H1 (cell line): Measurements from ENCODE around the gene RNASE1.

Experiments used
- BCL11A ChIP-seq, 2 experiments: IDR thresholded peaks; one replicate each; pipeline ENCODE4 v1.6.1; 2011; ENCODE audit warnings: low read depth in 2 of 2, low read length in 2 of 2, mild to moderate bottlenecking in 2 of 2
- CBX8 ChIP-seq: fragments of 300-800, 300-1000 bp; sonication (generic); IDR thresholded peaks from 2 replicates; pipeline ENCODE4 v1.7.1; 2016; ENCODE audit warnings: low read depth, low read length, borderline replicate concordance
- CTCF ChIP-seq, 3 experiments: IDR thresholded peaks; 1 replicate in 2 of 3; 2 replicates in 1 of 3; pipeline versions ENCODE4 v1.5.1 to v1.6.1; 2011; ENCODE audit warnings: low read length in 3 of 3, mild to moderate bottlenecking in 3 of 3, inconsistent platforms in 2 of 3, low read depth in 1 of 3, moderate library complexity in 1 of 3; ENCODE audit not compliant: insufficient read depth in 1 of 3; ENCODE audit errors: control extremely low read depth in 1 of 3
- EP300 ChIP-seq, 2 experiments: IDR thresholded peaks; 1 replicate in 1 of 2; 2 replicates in 1 of 2; pipeline ENCODE4 v1.6.1; 2011 to 2012; ENCODE audit warnings: low read depth in 2 of 2, low read length in 2 of 2, mild to moderate bottlenecking in 2 of 2, borderline replicate concordance in 1 of 2, inconsistent platforms in 1 of 2, moderate library complexity in 1 of 2
- KDM1A ChIP-seq: fragments of 200-600, 300-600 bp; sonication (generic); IDR thresholded peaks from 2 replicates; pipeline ENCODE4 v1.7.1; 2016; ENCODE audit warnings: mild to moderate bottlenecking, low read length, borderline replicate concordance
- MAFK ChIP-seq: IDR thresholded peaks from 2 replicates; pipeline ENCODE4 v1.6.1; 2012; ENCODE audit warnings: low read depth, mild to moderate bottlenecking, improper control_type of control experiment, low read length
- POLR2A ChIP-seq, 2 experiments: IDR thresholded peaks; 1 replicate in 1 of 2; 2 replicates in 1 of 2; pipeline ENCODE4 v1.6.1; 2011; ENCODE audit warnings: low read depth in 2 of 2, low read length in 2 of 2, mild to moderate bottlenecking in 2 of 2; ENCODE audit errors: control extremely low read depth in 1 of 2
- RAD21 ChIP-seq, 2 experiments: IDR thresholded peaks in 1 of 2; conservative IDR thresholded peaks in 1 of 2; 2 replicates each; pipeline ENCODE4 v1.6.1; 2011; ENCODE audit warnings: low read depth in 2 of 2, low read length in 2 of 2, improper control_type of control experiment in 1 of 2, inconsistent platforms in 1 of 2, mild to moderate bottlenecking in 1 of 2, moderate library complexity in 1 of 2
- SAP30 ChIP-seq: fragments of 300-600 bp; sonication (generic); IDR thresholded peaks from 2 replicates; pipeline ENCODE4 v1.7.1; 2012; ENCODE audit warnings: low read length, moderate library complexity, mild to moderate bottlenecking, inconsistent platforms; ENCODE audit not compliant: insufficient read depth, insufficient replicate concordance
- SRF ChIP-seq: IDR thresholded peaks from 2 replicates; pipeline ENCODE4 v1.6.1; 2011; ENCODE audit warnings: mild to moderate bottlenecking, low read depth, low read length, moderate library complexity
- TCF12 ChIP-seq: IDR thresholded peaks from 2 replicates; pipeline ENCODE4 v1.6.1; 2011; ENCODE audit warnings: low read depth, mild to moderate bottlenecking, low read length
- ZNF274 ChIP-seq: IDR thresholded peaks from 2 replicates; pipeline ENCODE4 v1.7.0; 2012; ENCODE audit warnings: low read length, borderline replicate concordance; ENCODE audit errors: extremely low read depth
- TF ChIP-seq, protein P1 (sequence below): IDR thresholded peaks from 2 replicates; pipeline ENCODE4 v1.6.1; 2011; ENCODE audit warnings: low read length, improper control_type of control experiment

DNA sequence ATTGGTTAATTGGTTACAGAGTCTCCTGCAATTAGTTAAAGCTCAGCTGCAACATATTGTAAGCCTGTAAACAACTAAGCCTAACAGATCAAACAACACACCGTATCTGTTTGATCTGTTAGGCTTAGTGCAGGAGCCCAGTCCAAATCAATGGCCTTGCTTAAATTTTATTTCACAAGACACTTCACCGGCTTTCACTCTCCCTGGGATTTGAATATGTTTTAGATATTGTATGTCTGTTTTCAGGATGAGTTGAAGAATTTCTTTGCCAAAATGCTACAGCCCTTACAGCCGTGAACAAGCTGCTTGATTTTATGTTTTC is 5.5 kb upstream of the RNASE1 start:
- TF ChIP-seq, protein P1, sequence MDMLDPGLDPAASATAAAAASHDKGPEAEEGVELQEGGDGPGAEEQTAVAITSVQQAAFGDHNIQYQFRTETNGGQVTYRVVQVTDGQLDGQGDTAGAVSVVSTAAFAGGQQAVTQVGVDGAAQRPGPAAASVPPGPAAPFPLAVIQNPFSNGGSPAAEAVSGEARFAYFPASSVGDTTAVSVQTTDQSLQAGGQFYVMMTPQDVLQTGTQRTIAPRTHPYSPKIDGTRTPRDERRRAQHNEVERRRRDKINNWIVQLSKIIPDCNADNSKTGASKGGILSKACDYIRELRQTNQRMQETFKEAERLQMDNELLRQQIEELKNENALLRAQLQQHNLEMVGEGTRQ, result no peak
- TF ChIP-seq CTCF (IDR thresholded peaks at IDR 0.05; ENCODE audit: control extremely low read depth in 1 of 3, insufficient read depth in 1 of 3, low read depth in 1 of 3, low read length in 3 of 3) (no peak), TCF12 (no peak), SRF (no peak), ZNF274 (no peak), BCL11A (IDR thresholded peaks at IDR 0.05; ENCODE audit: low read depth in 2 of 2, low read length in 2 of 2) (no peak), EP300 (IDR thresholded peaks at IDR 0.05; ENCODE audit: borderline replicate concordance in 1 of 2, low read depth in 2 of 2, low read length in 2 of 2) (no peak), RAD21 (IDR thresholded peaks at IDR 0.05 in 1 of 2, conservative IDR thresholded peaks at IDR 0.05 in 1 of 2; ENCODE audit: low read depth in 2 of 2, low read length in 2 of 2) (no peak), POLR2A (IDR thresholded peaks at IDR 0.05; ENCODE audit: control extremely low read depth in 1 of 2, low read depth in 2 of 2, low read length in 2 of 2) (no peak), KDM1A (no peak), CBX8 (no peak), MAFK (no peak), SAP30 (no peak)
